LNCAP (cell line): ENCODE data around the gene PTCD2.
A peak's percentile ranks its signal among the peaks of the same experiment; 100 is the strongest.

Experiments
- TF ChIP-seq, protein P1 (sequence below): fragments of 450-650 bp; IDR thresholded peaks from 2 replicates; pipeline ENCODE4 v1.5.1; 2017; ENCODE audit warnings: mild to moderate bottlenecking

PTCD2 gene

DNA sequence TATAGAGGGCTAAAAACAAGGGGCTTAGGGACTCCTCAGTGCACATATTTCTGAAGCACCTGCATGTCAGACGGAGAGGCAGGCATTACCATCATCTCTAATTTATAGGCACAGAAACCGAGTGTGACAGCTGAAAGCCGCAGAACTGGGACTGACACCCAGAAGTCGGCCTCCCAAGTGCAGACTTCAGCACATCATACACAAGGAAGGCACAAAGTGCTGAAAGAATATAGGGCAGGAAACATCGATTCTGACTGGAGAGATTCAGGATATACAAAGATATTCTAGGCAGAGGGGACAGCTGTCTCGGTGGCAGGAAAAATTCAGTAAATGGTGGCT is 11.4 kb upstream of the PTCD2 start:
- TF ChIP-seq, protein P1, sequence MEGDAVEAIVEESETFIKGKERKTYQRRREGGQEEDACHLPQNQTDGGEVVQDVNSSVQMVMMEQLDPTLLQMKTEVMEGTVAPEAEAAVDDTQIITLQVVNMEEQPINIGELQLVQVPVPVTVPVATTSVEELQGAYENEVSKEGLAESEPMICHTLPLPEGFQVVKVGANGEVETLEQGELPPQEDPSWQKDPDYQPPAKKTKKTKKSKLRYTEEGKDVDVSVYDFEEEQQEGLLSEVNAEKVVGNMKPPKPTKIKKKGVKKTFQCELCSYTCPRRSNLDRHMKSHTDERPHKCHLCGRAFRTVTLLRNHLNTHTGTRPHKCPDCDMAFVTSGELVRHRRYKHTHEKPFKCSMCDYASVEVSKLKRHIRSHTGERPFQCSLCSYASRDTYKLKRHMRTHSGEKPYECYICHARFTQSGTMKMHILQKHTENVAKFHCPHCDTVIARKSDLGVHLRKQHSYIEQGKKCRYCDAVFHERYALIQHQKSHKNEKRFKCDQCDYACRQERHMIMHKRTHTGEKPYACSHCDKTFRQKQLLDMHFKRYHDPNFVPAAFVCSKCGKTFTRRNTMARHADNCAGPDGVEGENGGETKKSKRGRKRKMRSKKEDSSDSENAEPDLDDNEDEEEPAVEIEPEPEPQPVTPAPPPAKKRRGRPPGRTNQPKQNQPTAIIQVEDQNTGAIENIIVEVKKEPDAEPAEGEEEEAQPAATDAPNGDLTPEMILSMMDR = no peak

DNA sequence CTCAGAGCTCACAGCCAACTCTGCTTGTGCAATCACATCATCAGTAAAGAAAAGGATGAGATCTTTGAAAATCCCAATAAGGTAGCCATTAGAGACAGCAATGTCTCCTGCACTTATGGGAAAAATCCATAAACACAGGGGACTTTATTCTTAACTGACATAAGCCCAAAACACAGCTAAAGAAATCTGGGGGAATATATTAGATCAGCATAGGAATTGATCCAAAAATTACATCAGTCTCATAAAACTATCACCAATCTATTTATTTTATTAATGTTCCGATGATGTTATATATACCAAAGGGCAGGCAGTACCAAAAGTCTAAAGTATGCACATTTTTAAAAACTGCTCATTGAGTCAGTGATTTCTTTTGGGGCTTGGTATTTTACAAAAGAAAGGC is 7.0 kb upstream of the PTCD2 start:
- TF ChIP-seq, protein P1 = no peak

- TF ChIP-seq, protein P1 = peak; percentile 38; the same call in 1 of the 2 replicates
Observed at GRCh38 chr5:72314571-72315172, 5.5 kb upstream of the PTCD2 start.

GRCh38 chr5:72324189-72324825 is 4.1 kb downstream of the PTCD2 start:
- TF ChIP-seq, protein P1 = no peak

- TF ChIP-seq, protein P1 = no peak
Observed at GRCh38 chr5:72325566-72326305, 5.6 kb downstream of the PTCD2 start.

DNA sequence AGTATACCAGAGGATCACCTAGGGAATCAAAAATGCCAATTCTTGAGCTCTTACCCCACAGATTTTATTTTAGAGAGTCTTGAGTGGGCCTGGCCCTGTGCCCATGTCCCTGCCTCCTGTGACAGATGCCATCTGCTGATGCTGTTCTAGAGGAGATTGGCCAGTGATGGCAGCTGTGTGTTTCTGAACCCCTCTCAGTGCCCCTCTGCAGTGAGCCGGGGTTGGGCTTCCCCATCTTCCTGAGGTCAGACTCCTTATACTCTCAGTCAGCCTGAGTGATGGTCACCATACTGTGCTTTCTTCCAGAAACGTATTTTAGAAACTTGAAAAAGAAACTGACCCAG is 6.1 kb downstream of the PTCD2 start:
- TF ChIP-seq, protein P1 = no peak

GRCh38 chr5:72328172-72328571 is 8.0 kb downstream of the PTCD2 start:
- TF ChIP-seq, protein P1 = peak; percentile 43; the same call in 1 of the 2 replicates
